ENCODE data around the gene PDE4DIP. TPM values are rescaled to one million over a fixed set of nuclear protein-coding genes. Genes with fewer than 3 reads are reported as not detected.
"Not testable (repeated sequence)": the region's sequence is repeated elsewhere in the genome, so short reads cannot be mapped to it uniquely, and the experiment has no call there.

Gene PDE4DIP
- total RNA-seq, 1 donor from 2014 or later = 10.9 TPM

- not testable (repeated sequence) for DNase-seq
Observed at GRCh38 chr1:148874408-148875388, 30.5 kb downstream of the PDE4DIP start.

- DNase-seq = not testable (repeated sequence)
Observed at GRCh38 chr1:148879812-148880416, 35.7 kb downstream of the PDE4DIP start.

GRCh38 chr1:148881261-148881660, 37.0 kb downstream of the PDE4DIP start:
- not testable (repeated sequence) for DNase-seq

- not testable (repeated sequence) for DNase-seq
Observed at GRCh38 chr1:148885219-148885618, 41.0 kb downstream of the PDE4DIP start.

- DNase-seq = not testable (repeated sequence)
Observed at GRCh38 chr1:148886293-148886692, 42.1 kb downstream of the PDE4DIP start.

GRCh38 chr1:148888597-148888996, 44.4 kb downstream of the PDE4DIP start:
- not testable (repeated sequence) for DNase-seq

- DNase-seq = not testable (repeated sequence)
Observed at GRCh38 chr1:148889267-148890074, 45.2 kb downstream of the PDE4DIP start.

GRCh38 chr1:148890075-148890568, 45.9 kb downstream of the PDE4DIP start:
- DNase-seq = not testable (repeated sequence)

- DNase-seq = not testable (repeated sequence)
Observed at GRCh38 chr1:148894360-148895352, 50.4 kb downstream of the PDE4DIP start.

- not testable (repeated sequence) for DNase-seq
Observed at GRCh38 chr1:148900026-148900425, 55.8 kb downstream of the PDE4DIP start.

GRCh38 chr1:148900691-148901090, 56.5 kb downstream of the PDE4DIP start:
- not testable (repeated sequence) for DNase-seq

- not testable (repeated sequence) for DNase-seq
Observed at GRCh38 chr1:148901150-148901952, 57.1 kb downstream of the PDE4DIP start.

GRCh38 chr1:148901953-148902341, 57.7 kb downstream of the PDE4DIP start:
- not testable (repeated sequence) for DNase-seq

- DNase-seq = not testable (repeated sequence)
Observed at GRCh38 chr1:148909219-148909826, 65.1 kb downstream of the PDE4DIP start.

GRCh38 chr1:148911303-148911928, 67.2 kb downstream of the PDE4DIP start:
- DNase-seq = not testable (repeated sequence)

- DNase-seq = not testable (repeated sequence)
Observed at GRCh38 chr1:148916222-148916621, 72.0 kb downstream of the PDE4DIP start.

- DNase-seq = not testable (repeated sequence)
Observed at GRCh38 chr1:148916695-148917348, 72.6 kb downstream of the PDE4DIP start.

GRCh38 chr1:148918836-148919447, 74.7 kb downstream of the PDE4DIP start:
- DNase-seq = not testable (repeated sequence)
